Stimulated activated CD4-positive, alpha-beta T cell treated with anti-CD3 and anti-CD28 coated beads, Interleukin-15, amount 100 ng/mL, for 1 hour (primary cell): ENCODE measurements around the gene SCGB1C2.
A peak's percentile ranks its signal among the peaks of the same experiment; 100 is the strongest.
"Not testable (repeated sequence)": the region's sequence is repeated elsewhere in the genome, so short reads cannot be mapped to it uniquely, and the experiment has no call there.

Source experiments
- DNase-seq, 2 donors: peaks; one replicate each; pipeline ENCODE4 v3.0.0-alpha.2; 2020; ENCODE audit warnings: low read depth in 1 of 2, low spot score in 1 of 2

Gene SCGB1C2

GRCh38 chr17:137166-137807 is at the start of gene SCGB1C2:
SCGB1C2 (plus strand) TSS chr17:137569; CDS start chr17:137591, 22 bp downstream.
- DNase-seq: not testable (repeated sequence)

GRCh38 chr17:113111-113510 is 24.3 kb upstream of the SCGB1C2 start:
- not testable (repeated sequence) for DNase-seq

- peak in 1 of 2 donors; percentile 45 for DNase-seq
Measured at GRCh38 chr17:118339-118917, 18.9 kb upstream of the SCGB1C2 start.

GRCh38 chr17:133932-134331 is 3.4 kb upstream of the SCGB1C2 start:
- DNase-seq: not testable (repeated sequence)

- DNase-seq: not testable (repeated sequence)
Measured at GRCh38 chr17:134332-134785, 3.0 kb upstream of the SCGB1C2 start.

GRCh38 chr17:135022-135421 is 2.3 kb upstream of the SCGB1C2 start:
- DNase-seq: not testable (repeated sequence)

- DNase-seq: not testable (repeated sequence)
Measured at GRCh38 chr17:135895-136294, 1.5 kb upstream of the SCGB1C2 start.

- DNase-seq: peak; percentile 54 to 64
Measured at GRCh38 chr17:136531-136930, 838 bp upstream of the SCGB1C2 start.

GRCh38 chr17:139401-140205 is 2.2 kb downstream of the SCGB1C2 start:
- not testable (repeated sequence) for DNase-seq

- DNase-seq: no peak
Measured at GRCh38 chr17:142102-142661, 4.8 kb downstream of the SCGB1C2 start.

- DNase-seq: no peak
Measured at GRCh38 chr17:142876-143784, 5.8 kb downstream of the SCGB1C2 start.

- DNase-seq: peak; percentile 77 to 87
Measured at GRCh38 chr17:143785-144281, 6.5 kb downstream of the SCGB1C2 start.

GRCh38 chr17:144936-145670 is 7.7 kb downstream of the SCGB1C2 start:
- no peak for DNase-seq

GRCh38 chr17:145671-146541 is 8.5 kb downstream of the SCGB1C2 start:
- DNase-seq: no peak

- DNase-seq: no peak
Measured at GRCh38 chr17:146546-146945, 9.2 kb downstream of the SCGB1C2 start.

- no peak for DNase-seq
Measured at GRCh38 chr17:146983-147761, 9.8 kb downstream of the SCGB1C2 start.

GRCh38 chr17:147796-148740 is 10.7 kb downstream of the SCGB1C2 start:
- no peak for DNase-seq
